HEK293 (cell line): ENCODE data around the gene MAP7.

Experiments used
- CTCF ChIA-PET: fragments of 350-600 bp; formaldehyde crosslinking; extraction: SDS; loops from one replicate; lab custom pipeline; 2021; ENCODE audit warnings: antibody characterized with exemption; lab: Yijun Ruan, JAX
- POLR2A ChIA-PET: fragments of 300-600 bp; formaldehyde crosslinking; extraction: SDS; loops from one replicate; lab custom pipeline; 2020; ENCODE audit warnings: antibody characterized with exemption, inconsistent platforms; lab: Yijun Ruan, JAX
- H3K27ac ChIP-seq: fragments of 200-500 bp; sonication (Bioruptor generic); 2 replicates; pipeline ENCODE4 v1.5.1; 2014; ENCODE audit warnings: low read depth, low read length, control low read depth, inconsistent platforms; ENCODE audit errors: extremely low read depth
- H3K36me3 ChIP-seq, 2 experiments: fragments of 200-500 bp in 1 of 2; sonication (Bioruptor generic) in 1 of 2; 1 replicate in 1 of 2; 2 replicates in 1 of 2; pipeline ENCODE4 v1.5.1; 2014 to 2017; ENCODE audit warnings: inconsistent platforms in 2 of 2, low read length in 2 of 2; ENCODE audit not compliant: control insufficient read depth in 2 of 2, insufficient read depth in 1 of 2
- H3K4me1 ChIP-seq: fragments of 200-500 bp; sonication (Bioruptor generic); 2 replicates; pipeline ENCODE4 v1.5.1; 2014; ENCODE audit warnings: mild to moderate bottlenecking, low read length, inconsistent platforms; ENCODE audit not compliant: control insufficient read depth, insufficient read depth
- H3K4me3 ChIP-seq: 2 replicates; pipeline ENCODE4 v1.5.1; 2011; ENCODE audit warnings: low read depth, mild to moderate bottlenecking, control low read depth, low read length, moderate library complexity
- H3K9me3 ChIP-seq: fragments of 200-500 bp; sonication (Bioruptor generic); 2 replicates; pipeline ENCODE4 v1.5.1; 2014; ENCODE audit warnings: low read depth, low read length, inconsistent platforms; ENCODE audit not compliant: control insufficient read depth, insufficient read depth
- MYNN ChIP-seq: fragments of 450-650 bp; formaldehyde crosslinking; IDR thresholded peaks from 2 replicates; pipeline ENCODE4 v1.5.1; 2016; ENCODE audit warnings: missing biosample characterization, missing genetic modification characterization, borderline replicate concordance
- SALL2 ChIP-seq: fragments of 450-650 bp; formaldehyde crosslinking; IDR thresholded peaks from 2 replicates; pipeline ENCODE4 v1.5.0; 2017; ENCODE audit warnings: missing biosample characterization, mild to moderate bottlenecking, missing genetic modification characterization, borderline replicate concordance
- TRIM28 ChIP-seq: IDR thresholded peaks from 2 replicates; pipeline ENCODE4 v1.6.1; 2011; ENCODE audit warnings: low read length, control low read depth, borderline replicate concordance
- ZFP3 ChIP-seq: fragments of 450-650 bp; formaldehyde crosslinking; IDR thresholded peaks from 2 replicates; pipeline ENCODE4 v1.5.1; 2016; ENCODE audit warnings: low read depth, missing biosample characterization, missing genetic modification characterization
- ZNF121 ChIP-seq: fragments of 450-650 bp; formaldehyde crosslinking; IDR thresholded peaks from 2 replicates; pipeline ENCODE4 v1.5.1; 2016; ENCODE audit warnings: missing biosample characterization, missing genetic modification characterization
- ZNF211 ChIP-seq: fragments of 450-650 bp; formaldehyde crosslinking; IDR thresholded peaks from 2 replicates; pipeline ENCODE4 v1.5.1; 2016; ENCODE audit warnings: low read depth, missing biosample characterization, missing genetic modification characterization
- ZNF221 ChIP-seq: fragments of 450-650 bp; formaldehyde crosslinking; IDR thresholded peaks from 2 replicates; pipeline ENCODE4 v1.5.1; 2017; ENCODE audit warnings: missing biosample characterization, missing genetic modification characterization, borderline replicate concordance
- ZNF292 ChIP-seq: fragments of 450-650 bp; formaldehyde crosslinking; IDR thresholded peaks from 2 replicates; pipeline ENCODE4 v1.5.1; 2016; ENCODE audit warnings: low read depth, missing biosample characterization, missing genetic modification characterization, borderline replicate concordance
- ZNF324 ChIP-seq: fragments of 450-650 bp; formaldehyde crosslinking; IDR thresholded peaks from 2 replicates; pipeline ENCODE4 v1.5.1; 2016; ENCODE audit warnings: missing biosample characterization, missing genetic modification characterization
- ZNF391 ChIP-seq: fragments of 450-650 bp; formaldehyde crosslinking; IDR thresholded peaks from 2 replicates; pipeline ENCODE4 v1.5.1; 2016; ENCODE audit warnings: low read depth, missing biosample characterization, missing genetic modification characterization, borderline replicate concordance
- ZNF561 ChIP-seq: fragments of 450-650 bp; IDR thresholded peaks from 2 replicates; pipeline ENCODE4 v1.5.1; 2018; ENCODE audit warnings: missing biosample characterization, missing genetic modification characterization, borderline replicate concordance
- ZNF585B ChIP-seq: fragments of 450-650 bp; formaldehyde crosslinking; IDR thresholded peaks from 2 replicates; pipeline ENCODE4 v1.5.1; 2016; ENCODE audit warnings: missing biosample characterization, missing genetic modification characterization
- ZNF621 ChIP-seq: fragments of 450-650 bp; formaldehyde crosslinking; IDR thresholded peaks from 2 replicates; pipeline ENCODE4 v1.5.1; 2017; ENCODE audit warnings: missing biosample characterization, missing genetic modification characterization
- ZNF654 ChIP-seq: fragments of 450-650 bp; formaldehyde crosslinking; IDR thresholded peaks from 2 replicates; pipeline ENCODE4 v1.5.1; 2016; ENCODE audit warnings: low read depth, missing biosample characterization, missing genetic modification characterization
- ZNF785 ChIP-seq: fragments of 450-650 bp; formaldehyde crosslinking; IDR thresholded peaks from 2 replicates; pipeline ENCODE4 v1.5.1; 2016; ENCODE audit warnings: missing biosample characterization, missing genetic modification characterization
- ZNF792 ChIP-seq: fragments of 450-650 bp; formaldehyde crosslinking; IDR thresholded peaks from 2 replicates; pipeline ENCODE4 v1.5.1; 2016; ENCODE audit warnings: missing biosample characterization, missing genetic modification characterization
- TF ChIP-seq, protein P1 (sequence below): sonication (generic); formaldehyde crosslinking; IDR thresholded peaks from 2 replicates; pipeline ENCODE4 v1.8.1; 2022; ENCODE audit warnings: mild to moderate bottlenecking, moderate library complexity, missing genetic modification reagents
- TF ChIP-seq, protein P2 (sequence below): fragments of 450-650 bp; formaldehyde crosslinking; IDR thresholded peaks from 2 replicates; pipeline ENCODE4 v1.5.1; 2016; ENCODE audit warnings: missing biosample characterization, missing genetic modification characterization, borderline replicate concordance

MAP7 gene

GRCh38 chr6:136487759-136488425, 62.3 kb downstream of the MAP7 start:
- TF ChIP-seq ZNF654 (tag by site-specific recombination) (no peak), TRIM28 (no peak), ZNF792 (no peak), ZNF785 (tag by site-specific recombination) (no peak), ZNF391 (tag by site-specific recombination) (no peak), ZNF324 (tag by site-specific recombination) (no peak), SALL2 (no peak)
- TF ChIP-seq, protein P1, sequence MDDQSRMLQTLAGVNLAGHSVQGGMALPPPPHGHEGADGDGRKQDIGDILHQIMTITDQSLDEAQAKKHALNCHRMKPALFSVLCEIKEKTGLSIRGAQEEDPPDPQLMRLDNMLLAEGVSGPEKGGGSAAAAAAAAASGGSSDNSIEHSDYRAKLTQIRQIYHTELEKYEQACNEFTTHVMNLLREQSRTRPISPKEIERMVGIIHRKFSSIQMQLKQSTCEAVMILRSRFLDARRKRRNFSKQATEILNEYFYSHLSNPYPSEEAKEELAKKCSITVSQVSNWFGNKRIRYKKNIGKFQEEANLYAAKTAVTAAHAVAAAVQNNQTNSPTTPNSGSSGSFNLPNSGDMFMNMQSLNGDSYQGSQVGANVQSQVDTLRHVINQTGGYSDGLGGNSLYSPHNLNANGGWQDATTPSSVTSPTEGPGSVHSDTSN: no peak
- TF ChIP-seq, protein P2, sequence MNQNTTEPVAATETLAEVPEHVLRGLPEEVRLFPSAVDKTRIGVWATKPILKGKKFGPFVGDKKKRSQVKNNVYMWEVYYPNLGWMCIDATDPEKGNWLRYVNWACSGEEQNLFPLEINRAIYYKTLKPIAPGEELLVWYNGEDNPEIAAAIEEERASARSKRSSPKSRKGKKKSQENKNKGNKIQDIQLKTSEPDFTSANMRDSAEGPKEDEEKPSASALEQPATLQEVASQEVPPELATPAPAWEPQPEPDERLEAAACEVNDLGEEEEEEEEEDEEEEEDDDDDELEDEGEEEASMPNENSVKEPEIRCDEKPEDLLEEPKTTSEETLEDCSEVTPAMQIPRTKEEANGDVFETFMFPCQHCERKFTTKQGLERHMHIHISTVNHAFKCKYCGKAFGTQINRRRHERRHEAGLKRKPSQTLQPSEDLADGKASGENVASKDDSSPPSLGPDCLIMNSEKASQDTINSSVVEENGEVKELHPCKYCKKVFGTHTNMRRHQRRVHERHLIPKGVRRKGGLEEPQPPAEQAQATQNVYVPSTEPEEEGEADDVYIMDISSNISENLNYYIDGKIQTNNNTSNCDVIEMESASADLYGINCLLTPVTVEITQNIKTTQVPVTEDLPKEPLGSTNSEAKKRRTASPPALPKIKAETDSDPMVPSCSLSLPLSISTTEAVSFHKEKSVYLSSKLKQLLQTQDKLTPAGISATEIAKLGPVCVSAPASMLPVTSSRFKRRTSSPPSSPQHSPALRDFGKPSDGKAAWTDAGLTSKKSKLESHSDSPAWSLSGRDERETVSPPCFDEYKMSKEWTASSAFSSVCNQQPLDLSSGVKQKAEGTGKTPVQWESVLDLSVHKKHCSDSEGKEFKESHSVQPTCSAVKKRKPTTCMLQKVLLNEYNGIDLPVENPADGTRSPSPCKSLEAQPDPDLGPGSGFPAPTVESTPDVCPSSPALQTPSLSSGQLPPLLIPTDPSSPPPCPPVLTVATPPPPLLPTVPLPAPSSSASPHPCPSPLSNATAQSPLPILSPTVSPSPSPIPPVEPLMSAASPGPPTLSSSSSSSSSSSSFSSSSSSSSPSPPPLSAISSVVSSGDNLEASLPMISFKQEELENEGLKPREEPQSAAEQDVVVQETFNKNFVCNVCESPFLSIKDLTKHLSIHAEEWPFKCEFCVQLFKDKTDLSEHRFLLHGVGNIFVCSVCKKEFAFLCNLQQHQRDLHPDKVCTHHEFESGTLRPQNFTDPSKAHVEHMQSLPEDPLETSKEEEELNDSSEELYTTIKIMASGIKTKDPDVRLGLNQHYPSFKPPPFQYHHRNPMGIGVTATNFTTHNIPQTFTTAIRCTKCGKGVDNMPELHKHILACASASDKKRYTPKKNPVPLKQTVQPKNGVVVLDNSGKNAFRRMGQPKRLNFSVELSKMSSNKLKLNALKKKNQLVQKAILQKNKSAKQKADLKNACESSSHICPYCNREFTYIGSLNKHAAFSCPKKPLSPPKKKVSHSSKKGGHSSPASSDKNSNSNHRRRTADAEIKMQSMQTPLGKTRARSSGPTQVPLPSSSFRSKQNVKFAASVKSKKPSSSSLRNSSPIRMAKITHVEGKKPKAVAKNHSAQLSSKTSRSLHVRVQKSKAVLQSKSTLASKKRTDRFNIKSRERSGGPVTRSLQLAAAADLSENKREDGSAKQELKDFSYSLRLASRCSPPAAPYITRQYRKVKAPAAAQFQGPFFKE: no peak
- Histone ChIP-seq H3K27ac (no peak overlapping the region), H3K36me3 (no peaks in the 10 kb centered on the region), H3K4me3 (no peak overlapping the region), H3K4me1 (0 out of 2 replicates have a peak, but pooled peaks cover 4% of the 10 kb centered on the region), H3K9me3 (no peaks in the 10 kb centered on the region)
- ChIA-PET CTCF (interaction anchor here (0.7 kb wide), 1 partner anchor 530 kb away, joined by 3 read pairs; no protein-coding TSS in a partner anchor), POLR2A (interaction anchor here (0.7 to 1.0 kb wide), 2 partner anchors 8 to 52 kb away, joined by 3 to 5 read pairs; no protein-coding TSS in a partner anchor)

GRCh38 chr6:136486357-136486756, 63.9 kb downstream of the MAP7 start:
- no peaks in the 10 kb centered on the region for H3K4me1 ChIP-seq
- no peak overlapping the region for H3K4me3 ChIP-seq
- no peak overlapping the region for H3K27ac ChIP-seq
- no peaks in the 10 kb centered on the region for H3K9me3 ChIP-seq
- ChIA-PET POLR2A (no interaction called here), CTCF (no interaction called here)
- no peaks in the 10 kb centered on the region for H3K36me3 ChIP-seq
- no peak for TF ChIP-seq ZNF621 (tag by site-specific recombination)
- no peak for TF ChIP-seq ZNF561 (tag by site-specific recombination)
- TF ChIP-seq SALL2: no peak
- TF ChIP-seq ZNF211: no peak
- TF ChIP-seq ZNF292 (tag by site-specific recombination): no peak
- TF ChIP-seq ZNF585B (tag by site-specific recombination): no peak
- TF ChIP-seq ZNF221 (tag by site-specific recombination): no peak
- no peak for TF ChIP-seq ZFP3 (tag by site-specific recombination)
- no peak for TF ChIP-seq ZNF121 (tag by site-specific recombination)
- no peak for TF ChIP-seq MYNN
